GM21423 (cell line): ENCODE measurements around the gene KLK14.

ENCODE experiments used
- ATAC-seq: cut with Tn5 transposase; IDR thresholded peaks from one replicate; pipeline ENCODE4 v1.9.1; 2021; ENCODE audit warnings: mild to moderate bottlenecking, moderate library complexity; ENCODE audit not compliant: unreplicated experiment

KLK14 gene

GRCh38 chr19:51055866-51056265, 26.8 kb downstream of the KLK14 start:
- ATAC-seq: no peak

- ATAC-seq: no peak
Measured at GRCh38 chr19:51047031-51047335, 35.7 kb downstream of the KLK14 start.

- no peak for ATAC-seq
Measured at GRCh38 chr19:51044327-51044726, 38.4 kb downstream of the KLK14 start.

GRCh38 chr19:51043497-51043896, 39.2 kb downstream of the KLK14 start:
- no peak for ATAC-seq

- no peak for ATAC-seq
Measured at GRCh38 chr19:51040151-51040550, 42.5 kb downstream of the KLK14 start.

- no peak for ATAC-seq
Measured at GRCh38 chr19:51036519-51036918, 46.2 kb downstream of the KLK14 start.

GRCh38 chr19:51034704-51035103, 48.0 kb downstream of the KLK14 start, which contains the start of gene KLK12:
TSS of gene KLK12 (minus strand) at chr19:51035002. CDS start at chr19:51034621, 381 bp downstream.
- no peak for ATAC-seq

GRCh38 chr19:51031880-51032225, 50.8 kb downstream of the KLK14 start:
- no peak for ATAC-seq

- ATAC-seq: no peak
Measured at GRCh38 chr19:51031220-51031879, 51.3 kb downstream of the KLK14 start.

- no peak for ATAC-seq
Measured at GRCh38 chr19:51030631-51031030, 52.1 kb downstream of the KLK14 start.

- ATAC-seq: no peak
Measured at GRCh38 chr19:51029718-51030117, 53.0 kb downstream of the KLK14 start.
